Mucosa of rectum (tissue), 2 donors: ENCODE measurements around the gene ZNF117.
"Not testable (repeated sequence)": the region's sequence is repeated elsewhere in the genome, so short reads cannot be mapped to it uniquely, and the experiment has no call there.

Experiments
- H3K27ac ChIP-seq, 2 donors: one replicate each; pipeline ENCODE4 v1.7.0; 2013; ENCODE audit warnings: inconsistent platforms in 2 of 2, low read depth in 2 of 2, low read length in 2 of 2
- H3K27me3 ChIP-seq, 2 donors: one replicate each; pipeline ENCODE4 v1.7.0; 2013; ENCODE audit warnings: low read length in 2 of 2; ENCODE audit not compliant: control insufficient read depth in 2 of 2, insufficient read depth in 2 of 2
- H3K36me3 ChIP-seq, 2 donors: one replicate each; pipeline ENCODE4 v1.7.0; 2013; ENCODE audit warnings: low read length in 2 of 2; ENCODE audit not compliant: control insufficient read depth in 2 of 2, insufficient read depth in 2 of 2
- H3K4me1 ChIP-seq, 2 donors: one replicate each; pipeline ENCODE4 v1.7.0; 2013; ENCODE audit warnings: low read length in 2 of 2, mild to moderate bottlenecking in 1 of 2; ENCODE audit not compliant: control insufficient read depth in 2 of 2, insufficient read depth in 2 of 2
- H3K4me3 ChIP-seq, 2 donors: one replicate each; pipeline ENCODE4 v1.7.0; 2013; ENCODE audit warnings: low read length in 2 of 2
- H3K9ac ChIP-seq, 2 donors: one replicate each; pipeline ENCODE4 v1.7.0; 2013; ENCODE audit warnings: low read length in 2 of 2, low read depth in 1 of 2, mild to moderate bottlenecking in 1 of 2
- H3K9me3 ChIP-seq, 2 donors: one replicate each; pipeline ENCODE4 v1.7.0; 2013; ENCODE audit warnings: low read length in 2 of 2; ENCODE audit not compliant: control insufficient read depth in 2 of 2
- donor health status: healthy.
- donor health status: Normal muscosa, but diverticular disease.

Gene ZNF117

DNA sequence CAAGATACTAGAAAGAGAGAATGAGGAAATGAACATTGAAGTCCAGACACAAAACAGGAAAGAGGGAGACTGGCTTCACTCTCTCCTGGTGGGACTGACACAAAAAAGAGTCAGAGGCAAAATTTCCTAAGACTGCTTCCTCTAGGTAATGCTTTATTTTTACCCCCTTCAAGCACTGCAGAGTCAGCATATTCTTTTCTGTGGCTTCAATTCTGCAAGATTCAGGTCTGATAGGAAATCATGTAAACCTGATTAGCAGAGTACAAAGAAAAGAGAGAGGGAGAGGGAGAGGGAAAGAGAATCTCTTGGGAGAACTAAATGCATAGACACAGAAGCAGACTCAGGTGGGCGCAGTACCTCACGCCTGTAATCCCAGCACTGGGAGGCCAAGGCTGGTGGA, 18.6 kb upstream of the ZNF117 start:
- H3K27ac ChIP-seq = not testable (repeated sequence)

DNA sequence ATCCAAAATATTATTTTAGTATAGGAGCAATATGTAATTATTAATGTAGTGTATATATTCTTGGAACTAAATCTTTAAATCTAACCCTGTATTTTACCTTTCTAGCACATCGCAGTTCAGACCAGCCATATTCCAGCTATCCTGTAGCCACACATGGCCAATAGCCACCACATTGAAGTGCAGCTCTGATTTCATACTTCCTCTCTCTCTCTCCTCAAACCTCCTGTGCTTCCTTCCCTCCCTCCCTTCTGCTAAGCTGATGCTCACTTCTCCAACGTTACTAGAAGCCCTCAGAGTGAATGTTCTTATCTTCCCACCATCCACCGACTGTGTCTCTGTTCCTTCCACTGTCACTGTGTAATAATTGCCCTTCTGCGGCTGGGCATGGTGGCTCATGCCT, 16.2 kb upstream of the ZNF117 start:
- Histone ChIP-seq H3K9ac (peak overlapping the region; percentile 19 to 26), H3K4me3 (peak overlapping the region; percentile 91 to 95), H3K4me1 (peaks cover 5 to 16% of the 10 kb centered on the region in 2 donors), H3K27ac (peak overlapping the region in 1 of 2 donors; percentile 89)
- H3K27me3 ChIP-seq, H3K36me3 ChIP-seq, H3K9me3 ChIP-seq: not testable (repeated sequence)

More for the DNA sequence above, 18.6 kb upstream of the ZNF117 start:
- not testable (repeated sequence) for H3K4me3 ChIP-seq, H3K36me3 ChIP-seq, H3K9ac ChIP-seq, H3K9me3 ChIP-seq, H3K27me3 ChIP-seq
- H3K4me1 ChIP-seq = peaks cover 5 to 16% of the 10 kb centered on the region in 2 donors

GRCh38 chr7:65006094-65006992, 15.5 kb upstream of the ZNF117 start, which contains the start of gene ERV3-1:
Gene ERV3-1, minus strand, starts transcription at chr7:65006687. Its CDS starts 13,661 bp downstream, at chr7:64993026.
- Histone ChIP-seq H3K27me3 (no peaks in the 10 kb centered on the region), H3K36me3 (peaks cover 0 to 5% of the 10 kb centered on the region in 2 donors), H3K27ac (peak within 1 kb of the TSS; percentile 83 to 89), H3K9ac (peak within 1 kb of the TSS; percentile 93), H3K4me1 (peaks cover 5 to 16% of the 10 kb centered on the region in 2 donors), H3K9me3 (no peaks in the 10 kb centered on the region), H3K4me3 (peak within 1 kb of the TSS; percentile 91 to 95)

- Histone ChIP-seq H3K4me3 (no peak overlapping the region), H3K27ac (no peak overlapping the region), H3K36me3 (peaks cover 0 to 6% of the 10 kb centered on the region in 2 donors), H3K9me3 (no peaks in the 10 kb centered on the region), H3K27me3 (no peaks in the 10 kb centered on the region), H3K9ac (no peak overlapping the region), H3K4me1 (peaks cover 5 to 16% of the 10 kb centered on the region in 2 donors)
Observed at GRCh38 chr7:65004575-65004974, 13.7 kb upstream of the ZNF117 start.

DNA sequence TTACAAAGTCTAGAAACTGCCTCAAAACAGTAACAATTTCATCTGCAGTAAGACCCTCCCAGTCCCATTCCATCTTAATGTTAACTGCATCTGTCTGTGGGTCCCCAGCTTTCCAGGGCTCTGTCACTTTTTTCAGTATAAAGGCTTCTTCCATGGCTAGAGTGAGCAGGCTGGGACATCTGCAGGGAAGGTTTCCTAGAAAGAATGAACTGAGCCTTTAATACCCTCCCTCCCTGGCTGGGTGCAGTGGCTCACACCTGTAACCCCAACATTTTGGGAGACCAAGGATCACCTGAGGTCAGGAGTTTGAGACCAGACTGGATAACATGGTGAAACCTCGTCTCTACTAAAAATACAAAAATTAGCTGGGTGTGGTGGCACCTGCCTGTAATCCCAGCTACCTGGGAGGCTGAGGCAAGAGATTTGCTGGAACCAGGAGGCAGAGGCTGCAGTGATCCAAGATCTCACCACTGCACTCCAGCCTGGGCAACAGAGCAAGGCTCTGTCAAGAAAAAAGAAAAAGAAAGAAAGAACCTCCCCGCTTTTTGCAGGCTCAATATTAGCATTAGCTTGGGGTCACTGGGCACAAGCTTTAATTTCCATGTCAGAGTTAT, 12.2 kb upstream of the ZNF117 start:
- no peak overlapping the region for H3K9ac ChIP-seq
- H3K4me1 ChIP-seq = peaks cover 5 to 16% of the 10 kb centered on the region in 2 donors
- peaks cover 0 to 11% of the 10 kb centered on the region in 2 donors for H3K36me3 ChIP-seq
- H3K4me3 ChIP-seq = no peak overlapping the region
- no peaks in the 10 kb centered on the region for H3K27me3 ChIP-seq
- peaks cover 0 to 11% of the 10 kb centered on the region in 2 donors for H3K9me3 ChIP-seq
- no peak overlapping the region for H3K27ac ChIP-seq

GRCh38 chr7:65001291-65001814, 10.5 kb upstream of the ZNF117 start:
- Histone ChIP-seq H3K36me3 (peaks cover 0 to 11% of the 10 kb centered on the region in 2 donors), H3K9ac (no peak overlapping the region), H3K4me3 (no peak overlapping the region), H3K9me3 (peaks cover 0 to 11% of the 10 kb centered on the region in 2 donors), H3K4me1 (peaks cover 5 to 13% of the 10 kb centered on the region in 2 donors), H3K27me3 (no peaks in the 10 kb centered on the region), H3K27ac (no peak overlapping the region)

- Histone ChIP-seq H3K9ac (no peak overlapping the region), H3K36me3 (peaks cover 0 to 9% of the 10 kb centered on the region in 2 donors), H3K4me3 (no peak overlapping the region), H3K9me3 (peaks cover 0 to 19% of the 10 kb centered on the region in 2 donors), H3K27me3 (no peaks in the 10 kb centered on the region), H3K27ac (peak overlapping the region in 1 of 2 donors; percentile 13), H3K4me1 (no peaks in the 10 kb centered on the region)
Observed at GRCh38 chr7:64999165-65000004, 8.5 kb upstream of the ZNF117 start.

DNA sequence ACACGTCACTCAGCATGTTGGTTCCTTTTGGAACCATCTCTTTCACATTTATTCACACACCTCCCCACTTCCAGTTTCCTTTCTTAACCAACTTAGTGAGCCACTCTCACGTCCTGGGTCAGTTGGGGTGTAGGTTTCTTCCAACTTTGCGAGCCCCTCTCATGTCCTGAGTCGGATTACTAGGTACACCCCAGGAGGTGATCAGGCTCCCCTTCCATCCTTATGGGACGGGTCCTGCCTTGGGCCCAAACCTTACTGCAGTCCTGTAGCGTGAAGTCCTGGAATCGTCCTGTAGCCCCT, 8.0 kb upstream of the ZNF117 start:
- no peaks in the 10 kb centered on the region for H3K27me3 ChIP-seq
- H3K4me3 ChIP-seq = no peak overlapping the region
- H3K27ac ChIP-seq = no peak overlapping the region
- H3K9me3 ChIP-seq = peaks cover 0 to 20% of the 10 kb centered on the region in 2 donors
- no peak overlapping the region for H3K9ac ChIP-seq
- H3K36me3 ChIP-seq = peaks cover 0 to 9% of the 10 kb centered on the region in 2 donors
- H3K4me1 ChIP-seq = no peaks in the 10 kb centered on the region

DNA sequence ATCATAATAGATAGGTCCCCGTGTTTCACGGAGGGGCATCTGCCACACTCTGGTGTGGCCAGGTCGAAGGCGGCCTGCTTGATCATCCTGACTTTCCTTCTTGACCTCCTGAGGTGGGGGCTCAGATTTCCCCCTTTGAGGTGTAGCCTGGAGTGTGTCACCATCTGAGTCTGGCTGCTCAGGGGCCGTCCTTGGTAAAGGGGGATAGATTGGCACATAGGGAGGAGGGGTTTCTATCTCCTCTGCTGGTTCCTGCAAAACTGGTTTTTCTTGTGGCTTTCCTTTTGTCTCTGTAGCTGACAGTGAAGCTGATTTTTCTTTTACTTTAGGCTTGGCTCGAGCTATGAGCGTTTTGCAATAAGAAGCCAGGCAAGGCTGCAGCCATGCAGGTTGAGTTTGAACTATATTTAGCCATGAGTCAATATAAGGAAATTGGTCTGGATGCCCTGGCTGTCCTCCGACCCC, 7.1 kb upstream of the ZNF117 start:
- H3K9ac ChIP-seq = no peak overlapping the region
- no peaks in the 10 kb centered on the region for H3K4me1 ChIP-seq
- H3K27me3 ChIP-seq = no peaks in the 10 kb centered on the region
- peaks cover 0 to 9% of the 10 kb centered on the region in 2 donors for H3K36me3 ChIP-seq
- H3K9me3 ChIP-seq = peaks cover 0 to 23% of the 10 kb centered on the region in 2 donors
- no peak overlapping the region for H3K4me3 ChIP-seq
- no peak overlapping the region for H3K27ac ChIP-seq
